ENCODE measurements around the gene PTPRG.

Gene PTPRG

GRCh38 chr3:62127116-62127515, 565.7 kb downstream of the PTPRG start:
- peak overlapping the region in 8 of 11 experiments; percentile 29 to 76 (median 56); a peak in 13 of 22 replicates for H3K4me2 ChIP-seq
- H3K9me3 ChIP-seq (replicated peaks in 1 of 11): peaks cover 0 to 12% (median 6%) of the 10 kb centered on the region in 11 experiments; a peak in 11 of 22 replicates
- peaks cover 0 to 72% (median 37%) of the 10 kb centered on the region in 10 experiments; a peak in 16 of 20 replicates for H3K4me1 ChIP-seq
- peak overlapping the region in 2 of 11 experiments; percentile 33 to 42; a peak in 2 of 22 replicates for H3K9ac ChIP-seq
- H4K20me1 ChIP-seq: no peaks in the 10 kb centered on the region
- no peak overlapping the region for H3K4me3 ChIP-seq
- H3K27me3 ChIP-seq: no peaks in the 10 kb centered on the region
- TF ChIP-seq Cebpa-rat (IDR thresholded peaks at IDR 0.05): no peak
- peaks cover 0 to 8% (median 0%) of the 10 kb centered on the region in 11 experiments; a peak in 1 of 22 replicates for H3K36me3 ChIP-seq
- H3K27ac ChIP-seq: peak overlapping the region in 9 of 11 experiments; percentile 24 to 76 (median 62); a peak in 13 of 22 replicates

- peak in 7 of 11 experiments; percentile 42 to 83 (median 69); a peak in 11 of 22 replicates for TF ChIP-seq Cebpa-rat (IDR thresholded peaks at IDR 0.05)
- Histone ChIP-seq H3K4me3 (no peak overlapping the region), H3K4me1 (peaks cover 0 to 81% (median 37%) of the 10 kb centered on the region in 10 experiments; a peak in 16 of 20 replicates), H3K4me2 (peak overlapping the region in 9 of 11 experiments; percentile 7 to 76 (median 53); a peak in 18 of 22 replicates), H3K27ac (peak overlapping the region in 10 of 11 experiments; percentile 24 to 76 (median 60); a peak in 15 of 22 replicates), H3K27me3 (no peaks in the 10 kb centered on the region), H4K20me1 (no peaks in the 10 kb centered on the region), H3K36me3 (no peaks in the 10 kb centered on the region; a peak in 1 of 22 replicates), H3K9ac (peak overlapping the region in 4 of 11 experiments; percentile 24 to 43 (median 40); a peak in 4 of 22 replicates), H3K9me3 (replicated peaks in 1 of 11) (peaks cover 0 to 2% (median 1%) of the 10 kb centered on the region in 11 experiments; a peak in 10 of 22 replicates)
Measured at GRCh38 chr3:62128051-62128450, 566.7 kb downstream of the PTPRG start.

- H3K27ac ChIP-seq: peak overlapping the region in 10 of 11 experiments; percentile 7 to 76 (median 46); a peak in 16 of 22 replicates
- no peak overlapping the region for H3K4me3 ChIP-seq
- no peaks in the 10 kb centered on the region for H3K36me3 ChIP-seq
- H3K9me3 ChIP-seq (replicated peaks in 1 of 11): no peaks in the 10 kb centered on the region
- H3K27me3 ChIP-seq: no peaks in the 10 kb centered on the region
- H4K20me1 ChIP-seq: no peaks in the 10 kb centered on the region
- H3K9ac ChIP-seq: peak overlapping the region in 3 of 11 experiments; percentile 24 to 43 (median 43); a peak in 3 of 22 replicates
- H3K4me1 ChIP-seq: peaks cover 0 to 88% (median 41%) of the 10 kb centered on the region in 10 experiments; a peak in 16 of 20 replicates
- no peak for TF ChIP-seq Cebpa-rat (IDR thresholded peaks at IDR 0.05)
- H3K4me2 ChIP-seq: peak overlapping the region in 9 of 11 experiments; percentile 7 to 76 (median 53); a peak in 17 of 22 replicates
Measured at GRCh38 chr3:62128681-62129080, 567.3 kb downstream of the PTPRG start.

GRCh38 chr3:62131050-62131449, 569.7 kb downstream of the PTPRG start:
- Histone ChIP-seq H3K4me2 (peak overlapping the region in 2 of 11 experiments; percentile 13; a peak in 3 of 22 replicates), H3K9ac (no peak overlapping the region), H3K36me3 (peaks cover 0 to 4% (median 0%) of the 10 kb centered on the region in 11 experiments; a peak in 3 of 22 replicates), H3K9me3 (replicated peaks in 1 of 11) (no peaks in the 10 kb centered on the region; a peak in 1 of 22 replicates), H3K27ac (peak overlapping the region in 1 of 11 experiments; percentile 13; a peak in 1 of 22 replicates), H3K4me3 (no peak overlapping the region), H4K20me1 (no peaks in the 10 kb centered on the region), H3K27me3 (no peaks in the 10 kb centered on the region), H3K4me1 (peaks cover 0 to 100% (median 43%) of the 10 kb centered on the region in 10 experiments; a peak in 16 of 20 replicates)
- TF ChIP-seq Cebpa-rat (IDR thresholded peaks at IDR 0.05): no peak

- Histone ChIP-seq H3K9me3 (replicated peaks in 1 of 11) (no peaks in the 10 kb centered on the region; a peak in 1 of 22 replicates), H4K20me1 (no peaks in the 10 kb centered on the region), H3K4me2 (peak overlapping the region in 3 of 11 experiments; percentile 9 to 48 (median 14); a peak in 7 of 22 replicates), H3K27ac (peak overlapping the region in 2 of 11 experiments; percentile 6 to 43; a peak in 2 of 22 replicates), H3K4me3 (no peak overlapping the region), H3K4me1 (peaks cover 0 to 95% (median 39%) of the 10 kb centered on the region in 10 experiments; a peak in 16 of 20 replicates), H3K27me3 (no peaks in the 10 kb centered on the region), H3K36me3 (peaks cover 0 to 7% (median 0%) of the 10 kb centered on the region in 11 experiments; a peak in 4 of 22 replicates), H3K9ac (peak overlapping the region in 1 of 11 experiments; percentile 6; a peak in 2 of 22 replicates)
- TF ChIP-seq Cebpa-rat (IDR thresholded peaks at IDR 0.05): no peak
Measured at GRCh38 chr3:62131620-62132019, 570.2 kb downstream of the PTPRG start.

DNA sequence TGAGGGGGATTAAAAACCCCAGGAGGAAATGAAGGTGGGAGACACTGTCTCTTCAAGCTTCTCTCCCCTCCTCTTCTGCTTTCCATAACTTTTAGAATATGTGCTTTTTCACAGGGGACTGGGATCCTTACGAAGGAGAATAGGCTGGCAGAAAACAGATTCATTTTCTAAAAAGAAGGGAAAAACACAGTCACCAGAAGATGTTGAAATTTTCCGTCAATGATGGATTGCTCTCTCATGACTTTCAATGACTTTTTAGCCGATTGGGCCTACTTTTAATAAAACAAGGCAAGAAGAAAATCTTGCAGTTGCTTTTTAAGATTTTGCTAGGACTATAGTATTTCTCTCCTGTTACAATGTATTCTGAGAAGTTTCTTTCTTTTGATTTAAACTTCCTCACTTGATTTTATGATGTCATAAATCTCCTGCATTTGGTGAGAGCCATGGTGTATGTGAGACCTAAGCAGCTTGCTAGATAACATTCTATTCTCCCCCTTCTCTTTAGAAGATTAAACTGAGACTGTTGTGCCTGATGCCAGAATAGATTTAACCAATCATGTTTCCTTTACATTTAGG, 570.7 kb downstream of the PTPRG start:
- Histone ChIP-seq H3K4me3 (no peak overlapping the region), H3K9me3 (replicated peaks in 1 of 11) (no peaks in the 10 kb centered on the region; a peak in 1 of 22 replicates), H3K27ac (peak overlapping the region in 2 of 11 experiments; percentile 6 to 43; a peak in 2 of 22 replicates), H3K4me2 (peak overlapping the region in 3 of 11 experiments; percentile 9 to 48 (median 14); a peak in 7 of 22 replicates), H3K9ac (peak overlapping the region in 1 of 11 experiments; percentile 6; a peak in 2 of 22 replicates), H3K36me3 (peaks cover 0 to 7% (median 0%) of the 10 kb centered on the region in 11 experiments; a peak in 4 of 22 replicates), H4K20me1 (no peaks in the 10 kb centered on the region), H3K4me1 (peaks cover 0 to 90% (median 36%) of the 10 kb centered on the region in 10 experiments; a peak in 16 of 20 replicates), H3K27me3 (no peaks in the 10 kb centered on the region)
- TF ChIP-seq Cebpa-rat (IDR thresholded peaks at IDR 0.05): no peak

DNA sequence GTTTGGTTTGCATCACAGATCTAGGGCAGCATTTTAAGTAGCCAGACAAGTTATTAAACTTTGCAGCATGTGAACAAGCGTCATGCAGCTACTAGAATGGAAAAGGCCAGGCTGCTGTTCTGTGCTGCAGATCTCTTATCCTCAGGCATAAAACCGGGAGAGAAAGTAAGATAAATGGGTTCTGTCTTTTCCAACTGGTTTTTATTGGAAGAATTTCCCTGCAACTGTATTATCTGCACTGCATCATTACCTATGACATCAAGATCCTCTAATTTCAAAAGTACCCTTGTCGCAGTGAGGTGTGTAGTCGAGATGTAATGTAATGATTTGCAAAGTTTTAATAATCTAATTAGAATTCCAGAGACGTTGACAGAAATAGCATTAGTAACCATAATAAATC, 571.6 kb downstream of the PTPRG start:
- peak overlapping the region in 1 of 11 experiments; percentile 62; a peak in 1 of 22 replicates for H3K27ac ChIP-seq
- H3K27me3 ChIP-seq: no peaks in the 10 kb centered on the region
- no peak overlapping the region for H3K9ac ChIP-seq
- peaks cover 0 to 81% (median 27%) of the 10 kb centered on the region in 10 experiments; a peak in 16 of 20 replicates for H3K4me1 ChIP-seq
- H4K20me1 ChIP-seq: no peaks in the 10 kb centered on the region
- H3K4me2 ChIP-seq: peak overlapping the region in 2 of 11 experiments; percentile 48 to 75; a peak in 5 of 22 replicates
- no peak for TF ChIP-seq Cebpa-rat (IDR thresholded peaks at IDR 0.05)
- no peaks in the 10 kb centered on the region; a peak in 1 of 22 replicates for H3K9me3 ChIP-seq (replicated peaks in 1 of 11)
- H3K4me3 ChIP-seq: no peak overlapping the region
- peaks cover 0 to 15% (median 0%) of the 10 kb centered on the region in 11 experiments; a peak in 4 of 22 replicates for H3K36me3 ChIP-seq

- H3K4me1 ChIP-seq: peaks cover 0 to 72% (median 18%) of the 10 kb centered on the region in 10 experiments; a peak in 12 of 20 replicates
- H3K27ac ChIP-seq: peak overlapping the region in 3 of 11 experiments; percentile 31 to 68 (median 62); a peak in 5 of 22 replicates
- no peaks in the 10 kb centered on the region for H3K27me3 ChIP-seq
- H3K4me2 ChIP-seq: peak overlapping the region in 8 of 11 experiments; percentile 6 to 75 (median 47); a peak in 12 of 22 replicates
- no peaks in the 10 kb centered on the region; a peak in 1 of 22 replicates for H3K9me3 ChIP-seq (replicated peaks in 1 of 11)
- peak overlapping the region in 2 of 11 experiments; percentile 25 to 45; a peak in 2 of 22 replicates for H3K9ac ChIP-seq
- no peaks in the 10 kb centered on the region for H4K20me1 ChIP-seq
- no peak overlapping the region for H3K4me3 ChIP-seq
- no peak for TF ChIP-seq Cebpa-rat (IDR thresholded peaks at IDR 0.05)
- H3K36me3 ChIP-seq: peaks cover 0 to 15% (median 0%) of the 10 kb centered on the region in 11 experiments; a peak in 4 of 22 replicates
Measured at GRCh38 chr3:62134061-62134496, 572.7 kb downstream of the PTPRG start.

Measured in BLaER1 treated with 17β-estradiol and CSF1 and Interleukin-3, amounts not matched to agents 10 nM and 100 nM (cell line).